Measurements from ENCODE around the gene RBMX2.
"Not testable (repeated sequence)": the region's sequence is repeated elsewhere in the genome, so short reads cannot be mapped to it uniquely, and the experiment has no call there.

The RBMX2 gene, protein sequence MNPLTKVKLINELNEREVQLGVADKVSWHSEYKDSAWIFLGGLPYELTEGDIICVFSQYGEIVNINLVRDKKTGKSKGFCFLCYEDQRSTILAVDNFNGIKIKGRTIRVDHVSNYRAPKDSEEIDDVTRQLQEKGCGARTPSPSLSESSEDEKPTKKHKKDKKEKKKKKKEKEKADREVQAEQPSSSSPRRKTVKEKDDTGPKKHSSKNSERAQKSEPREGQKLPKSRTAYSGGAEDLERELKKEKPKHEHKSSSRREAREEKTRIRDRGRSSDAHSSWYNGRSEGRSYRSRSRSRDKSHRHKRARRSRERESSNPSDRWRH

GRCh38 chrX:130401415-130402207 lies at the start of gene RBMX2:
Gene RBMX2, plus strand, starts transcription at chrX:130401987. Its CDS starts 46 bp downstream, at chrX:130402033.
- peak within 1 kb of the TSS; percentile 65 for H3K4me3 ChIP-seq (ENCODE audit: low read depth, low read length)
- peak; percentile 24 for DNase-seq (ENCODE audit: low read depth)

- H3K4me3 ChIP-seq (ENCODE audit: low read depth, low read length) = not testable (repeated sequence)
Observed at GRCh38 chrX:130352050-130352449, 49.7 kb upstream of the RBMX2 start.

DNA sequence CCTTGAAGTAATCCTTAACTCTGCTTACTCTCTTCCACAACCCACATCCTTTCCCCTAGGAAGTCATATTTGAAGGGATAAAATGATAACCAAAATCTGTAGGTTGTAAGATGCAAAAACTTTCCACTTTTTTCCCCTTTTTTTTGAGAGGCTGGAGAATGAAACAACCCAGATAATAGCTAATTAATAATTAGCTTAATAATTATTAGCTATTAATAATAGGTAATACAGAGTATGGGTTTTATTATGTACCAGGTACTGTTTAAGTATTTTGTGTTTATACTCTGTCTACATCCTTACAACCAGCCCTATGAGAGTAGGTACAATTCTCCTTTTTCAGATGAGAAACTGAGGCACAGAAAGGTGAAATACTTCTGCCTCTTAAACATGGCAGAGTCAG lies 25.7 kb upstream of the RBMX2 start:
- DNase-seq (ENCODE audit: low read depth) = no peak
- no peak overlapping the region for H3K4me3 ChIP-seq (ENCODE audit: low read depth, low read length)

More at GRCh38 chrX:130352050-130352449, 49.7 kb upstream of the RBMX2 start:
- not testable (repeated sequence) for DNase-seq (ENCODE audit: low read depth)

- H3K4me3 ChIP-seq (ENCODE audit: low read depth, low read length) = no peak overlapping the region
Observed at GRCh38 chrX:130378024-130378669, 23.6 kb upstream of the RBMX2 start.

GRCh38 chrX:130385520-130385919 lies 16.3 kb upstream of the RBMX2 start, which contains the start of gene GPR119:
Gene GPR119, minus strand, starts transcription at chrX:130385674. Its CDS starts 227 bp downstream, at chrX:130385447.
- DNase-seq (ENCODE audit: low read depth) = no peak
- no peak within 1 kb of the TSS for H3K4me3 ChIP-seq (ENCODE audit: low read depth, low read length)

More at GRCh38 chrX:130378024-130378669, 23.6 kb upstream of the RBMX2 start:
- no peak for DNase-seq (ENCODE audit: low read depth)

DNA sequence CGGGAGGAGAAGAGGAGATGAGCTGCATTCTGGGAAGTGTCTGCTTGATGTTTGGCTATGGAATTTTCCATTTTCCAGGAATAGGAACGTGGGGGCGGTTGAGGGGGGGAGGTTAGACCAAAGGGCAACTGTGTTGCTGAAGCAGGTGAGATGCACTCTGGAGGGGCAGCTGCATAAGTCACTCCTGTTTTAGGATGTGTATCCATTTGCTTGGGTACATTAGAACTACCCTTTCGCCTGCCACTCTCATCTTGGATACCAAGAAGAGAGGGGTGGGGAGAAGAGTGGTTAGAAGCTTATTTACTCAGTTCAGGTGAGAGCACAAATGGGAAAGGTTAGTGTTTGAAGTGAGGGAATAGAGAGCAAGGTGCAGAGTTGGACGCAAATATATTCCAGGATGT lies 15.4 kb upstream of the RBMX2 start:
- H3K4me3 ChIP-seq (ENCODE audit: low read depth, low read length) = no peak overlapping the region
- DNase-seq (ENCODE audit: low read depth) = no peak

GRCh38 chrX:130393451-130394074 lies 8.2 kb upstream of the RBMX2 start:
- no peak for DNase-seq (ENCODE audit: low read depth)
- H3K4me3 ChIP-seq (ENCODE audit: low read depth, low read length) = no peak overlapping the region

GRCh38 chrX:130395341-130395740 lies 6.4 kb upstream of the RBMX2 start:
- no peak overlapping the region for H3K4me3 ChIP-seq (ENCODE audit: low read depth, low read length)
- no peak for DNase-seq (ENCODE audit: low read depth)

- peak overlapping the region; percentile 65 for H3K4me3 ChIP-seq (ENCODE audit: low read depth, low read length)
- no peak for DNase-seq (ENCODE audit: low read depth)
Observed at GRCh38 chrX:130402208-130402684, 459 bp downstream of the RBMX2 start.

GRCh38 chrX:130413415-130413814 lies 11.6 kb downstream of the RBMX2 start:
- DNase-seq (ENCODE audit: low read depth) = no peak

GRCh38 chrX:130414800-130415199 lies 13.0 kb downstream of the RBMX2 start:
- DNase-seq (ENCODE audit: low read depth) = no peak
- no peak overlapping the region for H3K4me3 ChIP-seq (ENCODE audit: low read depth, low read length)

More at GRCh38 chrX:130413415-130413814, 11.6 kb downstream of the RBMX2 start:
- no peak overlapping the region for H3K4me3 ChIP-seq (ENCODE audit: low read depth, low read length)

DNA sequence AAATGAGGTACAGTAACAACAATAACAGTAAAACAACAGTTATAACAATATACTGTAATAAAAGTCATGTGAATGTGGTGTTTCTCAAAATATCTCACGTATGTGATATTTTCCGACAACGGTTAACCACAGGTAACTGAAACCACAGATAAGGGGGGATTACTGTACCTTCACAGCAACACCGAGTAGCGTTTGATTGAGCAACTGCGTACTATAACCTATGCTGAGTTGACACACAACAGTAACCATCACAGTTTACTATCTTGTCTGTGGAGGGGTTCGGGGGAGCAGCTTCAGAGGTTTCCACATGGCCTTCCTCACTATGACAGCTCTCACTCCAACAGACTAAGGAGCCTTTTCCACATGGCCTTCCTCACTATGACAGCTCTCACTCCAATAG lies 13.4 kb downstream of the RBMX2 start:
- no peak for DNase-seq (ENCODE audit: low read depth)
- H3K4me3 ChIP-seq (ENCODE audit: low read depth, low read length) = no peak overlapping the region

DNA sequence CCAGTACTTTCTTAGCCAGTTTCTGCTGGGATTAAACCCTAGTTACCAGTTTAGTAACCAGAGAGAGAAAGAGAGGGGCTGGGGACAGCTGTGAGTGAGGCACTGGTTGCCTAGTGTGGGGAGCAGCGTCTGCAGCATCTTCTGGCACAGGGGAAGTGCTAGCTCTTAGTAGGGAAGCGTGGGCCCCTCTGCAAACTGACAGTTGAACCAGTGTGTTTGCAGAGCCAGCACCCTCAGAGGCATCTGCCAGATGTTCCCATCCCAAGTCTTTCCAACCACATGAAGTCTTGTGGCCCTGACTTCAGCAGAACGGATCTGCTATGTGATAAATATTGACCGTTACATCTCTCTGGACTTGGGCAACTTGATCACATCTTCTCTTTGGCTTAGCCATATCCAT lies 15.0 kb downstream of the RBMX2 start:
- H3K4me3 ChIP-seq (ENCODE audit: low read depth, low read length) = no peak overlapping the region
- DNase-seq (ENCODE audit: low read depth) = no peak

DNA sequence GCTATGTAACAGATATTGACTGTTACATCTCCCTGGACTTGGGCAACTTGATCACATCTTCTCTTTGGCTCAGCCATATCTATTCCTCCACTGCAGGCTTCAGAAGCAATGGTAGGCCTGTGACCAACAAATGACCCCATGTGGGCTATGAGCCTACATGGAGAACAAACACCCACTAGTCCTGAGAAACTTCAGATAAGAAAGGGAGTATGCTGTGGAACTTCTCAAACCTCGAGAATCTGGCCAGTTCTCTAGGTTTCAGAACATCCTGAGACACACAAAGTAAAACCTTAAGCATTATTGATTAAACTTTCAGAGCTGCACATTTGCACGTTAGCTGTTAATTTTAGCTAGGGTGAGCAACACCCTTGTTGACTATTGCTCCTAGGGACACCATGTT lies 16.3 kb downstream of the RBMX2 start:
- H3K4me3 ChIP-seq (ENCODE audit: low read depth, low read length) = no peak overlapping the region
- DNase-seq (ENCODE audit: low read depth) = no peak

- DNase-seq (ENCODE audit: low read depth) = no peak
- H3K4me3 ChIP-seq (ENCODE audit: low read depth, low read length) = no peak overlapping the region
Observed at GRCh38 chrX:130418740-130419139, 17.0 kb downstream of the RBMX2 start.

DNA sequence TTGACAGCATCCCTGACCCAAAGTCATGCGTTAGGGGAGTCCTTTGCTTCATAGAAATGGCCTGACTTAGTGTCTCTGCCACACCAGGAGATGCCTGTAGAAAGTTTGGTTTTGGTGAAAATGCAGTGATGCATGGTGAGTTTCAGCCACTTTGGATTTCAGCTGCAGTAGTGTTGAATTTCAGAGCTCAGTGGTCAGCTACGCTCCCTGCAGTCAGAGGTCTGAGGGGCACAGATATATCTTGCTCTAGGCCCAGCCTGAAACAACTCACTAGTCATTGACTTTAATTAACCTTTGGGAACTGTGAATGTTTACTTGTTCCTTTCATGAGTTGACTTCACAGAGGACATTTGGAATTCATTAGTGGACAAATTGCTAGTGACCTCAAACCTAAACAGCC lies 17.5 kb downstream of the RBMX2 start:
- no peak for DNase-seq (ENCODE audit: low read depth)

GRCh38 chrX:130426531-130426930 lies 24.7 kb downstream of the RBMX2 start:
- no peak for DNase-seq (ENCODE audit: low read depth)
- no peak overlapping the region for H3K4me3 ChIP-seq (ENCODE audit: low read depth, low read length)

More for the DNA sequence above, 17.5 kb downstream of the RBMX2 start:
- no peak overlapping the region for H3K4me3 ChIP-seq (ENCODE audit: low read depth, low read length)

- not testable (repeated sequence) for H3K4me3 ChIP-seq (ENCODE audit: low read depth, low read length)
Observed at GRCh38 chrX:130429236-130429635, 27.4 kb downstream of the RBMX2 start.

GRCh38 chrX:130435937-130436336 lies 34.1 kb downstream of the RBMX2 start:
- H3K4me3 ChIP-seq (ENCODE audit: low read depth, low read length) = no peak overlapping the region
- DNase-seq (ENCODE audit: low read depth) = no peak

More at GRCh38 chrX:130429236-130429635, 27.4 kb downstream of the RBMX2 start:
- not testable (repeated sequence) for DNase-seq (ENCODE audit: low read depth)
